ENCODE results near the gene DNAH1.

GRCh38 chr3:52269776-52270175, 46.3 kb upstream of the DNAH1 start:
- TF ChIP-seq CTCF (conservative IDR thresholded peaks at IDR 0.05; ENCODE audit: low read length) (no peak), EZH2phosphoT487 (IDR thresholded peaks at IDR 0.05; ENCODE audit: borderline replicate concordance, low read depth, low read length) (no peak)
